GM21360 (cell line): ENCODE data around the gene CITED4.

Experiments
- ATAC-seq: cut with Tn5 transposase; IDR thresholded peaks from one replicate; pipeline ENCODE4 v1.9.1; 2021; ENCODE audit warnings: mild to moderate bottlenecking, moderate library complexity; ENCODE audit not compliant: unreplicated experiment

CITED4 gene

DNA sequence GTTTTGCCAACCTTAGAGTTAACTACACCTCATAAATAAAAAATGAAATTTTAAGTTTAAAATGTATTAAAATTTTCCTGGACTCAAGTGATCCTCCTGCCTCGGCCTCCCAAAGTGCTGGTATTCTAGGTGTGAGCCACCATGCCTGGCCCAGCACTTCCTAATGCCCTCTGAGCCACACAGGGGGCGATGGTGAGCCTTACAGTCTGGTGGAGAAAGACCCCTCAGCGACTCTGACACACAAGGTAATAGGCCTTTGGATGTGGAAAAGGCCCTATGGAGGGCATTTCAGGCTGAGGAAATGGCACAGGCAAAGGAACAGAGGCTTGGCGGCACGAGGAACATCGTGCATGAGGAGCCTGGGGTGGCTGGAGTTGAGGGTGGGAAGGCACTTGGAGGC is 6.7 kb downstream of the CITED4 start:
- no peak for ATAC-seq

DNA sequence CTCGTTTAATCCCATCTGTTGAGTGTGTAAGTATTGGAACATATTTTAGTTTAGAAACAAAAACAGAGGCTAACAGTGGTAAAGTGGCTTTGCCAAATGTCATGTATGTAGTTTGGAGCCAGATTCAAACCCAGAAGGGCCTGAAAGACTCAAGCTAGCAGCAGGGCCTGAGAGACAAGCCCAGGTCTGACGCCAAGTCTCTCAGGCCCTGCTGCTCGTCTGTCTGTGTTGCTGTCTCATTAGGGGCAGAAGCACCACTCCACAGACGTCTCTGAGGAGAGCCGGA is 8.3 kb downstream of the CITED4 start:
- no peak for ATAC-seq

DNA sequence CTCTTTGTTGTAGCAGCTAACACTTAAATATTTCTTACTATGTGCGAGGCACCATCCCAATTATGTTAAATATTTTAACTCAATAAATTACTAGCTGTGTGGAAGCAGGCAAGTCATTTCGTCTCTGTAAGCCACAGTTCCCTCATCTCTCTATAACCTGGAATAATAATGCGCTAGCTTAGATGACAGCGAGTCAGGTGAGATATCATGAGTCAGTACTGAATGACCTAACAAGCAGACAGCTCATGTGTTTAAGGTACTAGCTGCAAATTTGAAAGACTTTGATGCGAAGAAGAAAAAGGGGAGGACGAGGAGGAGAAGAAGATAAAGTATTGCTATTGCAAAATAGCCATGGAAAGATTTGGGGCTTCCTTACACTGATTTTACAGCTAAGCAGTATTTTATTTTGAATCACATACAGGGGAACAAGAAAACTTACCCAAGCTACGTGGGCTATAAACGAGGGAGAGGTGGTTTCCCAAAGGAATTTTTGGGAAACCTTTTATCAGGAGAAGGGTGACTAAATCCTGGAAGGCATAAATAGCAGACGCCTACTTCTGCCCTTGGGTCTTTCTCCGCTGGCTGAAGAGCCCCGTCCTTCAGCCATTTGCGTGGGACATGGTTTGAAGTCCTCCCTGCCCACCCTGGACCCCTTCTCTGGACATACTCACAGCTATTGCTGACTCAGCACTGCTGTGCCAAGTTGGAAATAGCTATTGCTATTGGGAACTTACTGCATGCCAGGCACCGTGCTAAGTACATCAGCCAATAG is 8.9 kb downstream of the CITED4 start:
- ATAC-seq = no peak

GRCh38 chr1:40851643-40852042 is 10.5 kb downstream of the CITED4 start:
- no peak for ATAC-seq

GRCh38 chr1:40849801-40850592 is 12.2 kb downstream of the CITED4 start:
- no peak for ATAC-seq

GRCh38 chr1:40848530-40849189 is 13.5 kb downstream of the CITED4 start:
- no peak for ATAC-seq

- ATAC-seq = no peak
Measured at GRCh38 chr1:40847023-40847745, 15.0 kb downstream of the CITED4 start.

- no peak for ATAC-seq
Measured at GRCh38 chr1:40845895-40846294, 16.3 kb downstream of the CITED4 start.

DNA sequence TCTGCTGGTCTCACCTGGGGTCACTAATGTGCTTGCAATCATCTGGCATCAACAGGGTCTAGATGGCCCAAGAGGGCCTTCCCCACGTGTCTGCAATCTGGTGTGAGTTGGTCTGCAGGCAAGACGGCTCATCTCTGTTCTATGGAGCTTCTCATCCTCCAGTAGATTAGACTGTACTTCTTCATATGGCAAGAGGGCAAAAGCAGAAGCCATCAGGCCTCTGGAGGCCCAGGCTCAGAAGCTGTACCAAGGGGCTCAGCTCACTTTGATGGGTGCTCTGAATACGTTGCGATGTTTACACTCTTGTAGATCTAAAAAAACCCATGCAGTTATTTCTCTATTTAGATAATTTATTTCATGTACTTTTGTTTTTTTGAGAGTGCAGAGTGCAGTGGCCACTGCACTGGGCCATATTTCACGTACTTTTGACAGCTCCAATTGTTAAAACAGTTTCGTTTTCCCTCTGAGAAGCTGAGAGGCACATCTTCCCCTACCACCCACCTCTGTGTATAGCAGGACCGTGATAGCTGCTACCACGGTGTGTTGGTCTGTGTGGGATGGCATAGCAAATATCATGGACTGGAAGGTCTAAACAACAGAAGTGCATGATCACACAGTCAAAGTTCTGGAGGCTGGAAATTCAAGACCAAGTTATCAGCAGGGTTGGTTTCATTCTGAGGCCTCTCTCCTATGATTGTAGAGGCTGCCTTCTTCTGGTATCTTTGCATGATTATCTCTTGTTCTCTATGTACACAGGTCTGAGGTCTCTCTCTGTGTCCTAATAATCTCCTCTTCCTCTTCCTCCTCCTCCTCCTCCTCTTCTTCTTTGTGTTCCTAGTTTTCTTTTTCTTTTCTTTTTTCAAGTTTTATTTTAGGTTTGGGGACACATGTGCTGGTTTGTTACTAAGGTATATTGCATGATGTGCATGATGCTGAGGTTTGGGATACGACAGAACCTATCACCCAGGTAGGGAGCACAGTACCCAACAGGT is 17.0 kb downstream of the CITED4 start:
- no peak for ATAC-seq

GRCh38 chr1:40844079-40844478 is 18.1 kb downstream of the CITED4 start:
- ATAC-seq = no peak

- ATAC-seq = no peak
Measured at GRCh38 chr1:40842691-40843090, 19.5 kb downstream of the CITED4 start.

GRCh38 chr1:40842207-40842606 is 20.0 kb downstream of the CITED4 start:
- ATAC-seq = no peak

GRCh38 chr1:40841602-40842001 is 20.6 kb downstream of the CITED4 start:
- ATAC-seq = no peak

- no peak for ATAC-seq
Measured at GRCh38 chr1:40840526-40841323, 21.4 kb downstream of the CITED4 start.

DNA sequence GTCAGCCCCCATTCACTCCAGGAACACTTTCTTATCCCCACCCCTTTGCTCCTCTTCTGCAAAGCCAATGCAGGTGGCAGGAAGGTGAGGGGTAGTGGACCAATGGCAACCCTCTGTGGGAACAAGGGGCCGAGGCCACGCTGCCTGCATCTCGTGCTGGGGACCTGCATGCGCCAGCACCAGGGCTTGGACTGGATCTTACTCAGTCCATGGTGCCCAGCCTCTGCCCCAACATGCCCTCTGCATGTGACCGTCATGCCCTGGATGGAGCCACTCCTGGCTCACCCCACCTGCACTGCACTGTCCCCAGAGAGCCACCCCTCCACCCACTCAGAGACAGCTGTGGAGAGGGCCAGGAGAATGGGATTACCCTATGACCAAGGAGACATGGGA is 22.2 kb downstream of the CITED4 start:
- ATAC-seq = no peak

DNA sequence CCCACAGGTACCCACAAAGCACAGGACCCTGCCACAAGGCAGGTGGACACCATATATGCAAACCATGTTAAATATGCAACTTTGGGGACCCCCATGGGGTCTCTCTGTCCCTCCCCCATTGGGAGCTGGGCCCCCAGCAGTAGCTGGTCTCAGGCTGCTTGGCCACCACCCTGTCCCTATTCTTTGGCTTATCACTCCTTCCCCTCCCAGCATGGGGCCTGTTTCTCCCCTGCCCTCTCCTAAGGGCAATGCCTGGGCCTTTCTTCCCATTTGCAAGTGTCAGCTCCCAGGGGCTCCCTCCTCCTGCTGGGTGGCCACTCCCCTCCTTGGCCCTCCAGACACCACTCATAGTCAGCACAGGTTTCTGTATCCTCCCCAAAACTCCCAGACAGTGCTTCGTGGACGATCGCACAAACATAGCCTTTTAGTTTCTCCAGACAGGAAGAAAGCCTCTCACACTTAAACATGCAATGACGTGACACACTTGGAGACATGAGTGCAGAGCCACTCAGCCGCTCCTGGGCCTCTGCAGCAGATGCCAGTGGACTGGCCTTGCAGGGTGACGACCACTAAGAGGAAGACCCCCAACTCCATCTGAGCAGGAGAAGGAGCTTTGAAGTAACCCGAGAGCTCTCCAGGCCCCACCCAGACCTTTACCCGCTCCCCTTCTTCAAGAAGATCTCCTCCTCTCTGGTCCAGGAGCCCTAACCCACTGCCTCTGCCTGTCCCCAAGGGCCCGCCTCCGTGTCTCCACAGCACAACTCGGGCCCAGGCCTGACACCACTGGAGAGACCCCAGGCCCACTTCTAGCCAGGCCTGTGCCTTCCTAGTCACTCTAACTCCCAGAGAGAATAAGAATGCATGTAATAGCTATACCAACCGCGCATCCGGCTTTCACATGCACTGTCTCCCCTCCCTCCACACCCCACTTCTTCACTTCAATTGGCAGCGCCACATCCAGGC is 22.9 kb downstream of the CITED4 start:
- ATAC-seq = no peak

GRCh38 chr1:40838045-40838979 is 23.9 kb downstream of the CITED4 start:
- ATAC-seq = no peak
